ENCODE results near the gene SAMD3.
"Not testable (repeated sequence)": the region's sequence is repeated elsewhere in the genome, so short reads cannot be mapped to it uniquely, and the experiment has no call there.

The SAMD3 gene

DNA sequence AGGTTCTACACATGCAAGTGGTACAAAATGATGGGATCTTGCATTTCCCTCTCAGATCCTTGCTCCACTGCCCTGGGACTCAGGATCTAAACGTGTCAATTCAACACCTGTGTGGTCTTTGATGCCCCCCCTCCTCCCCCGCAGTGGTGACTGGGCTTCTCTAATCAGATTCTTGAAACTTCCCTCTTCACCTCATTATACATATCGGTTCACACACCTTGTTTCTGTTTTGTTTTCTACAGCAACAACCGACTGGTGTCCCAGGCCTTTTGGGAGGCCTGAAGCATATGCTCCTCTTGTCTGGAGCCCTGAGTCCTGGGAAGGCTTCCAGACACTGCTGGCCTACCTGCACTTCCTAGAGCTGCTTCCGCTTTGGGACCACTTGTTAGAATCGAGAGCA lies 20.0 kb downstream of the SAMD3 start:
- Histone ChIP-seq H3K27ac (ENCODE audit: low read length) (no peak overlapping the region), H3K27me3 (ENCODE audit: insufficient read depth, low read length, poor library complexity) (peaks cover 18% of the 10 kb centered on the region), H4K20me1 (ENCODE audit: insufficient read depth, low read length) (no peaks in the 10 kb centered on the region), H2AFZ (ENCODE audit: low read depth, low read length) (no peak overlapping the region), H3K79me2 (ENCODE audit: insufficient read depth, low read length) (no peaks in the 10 kb centered on the region), H3K4me1 (ENCODE audit: insufficient read depth, low read length) (no peaks in the 10 kb centered on the region), H3K36me3 (ENCODE audit: insufficient read depth, low read length) (no peaks in the 10 kb centered on the region), H3K4me2 (ENCODE audit: insufficient read depth, low read length) (no peak overlapping the region), H3K9ac (ENCODE audit: low read depth, low read length) (no peak overlapping the region), H3K4me3 (ENCODE audit: low read depth in 1 of 2, low read length in 2 of 2) (no peak overlapping the region), H3K9me3 (ENCODE audit: insufficient read depth, low read length, severe bottlenecking) (no peaks in the 10 kb centered on the region)
- DNase-seq, result no peak
- ATAC-seq (ENCODE audit: insufficient read depth, low read depth), result no peak
- TF ChIP-seq CTCF (IDR thresholded peaks at IDR 0.05; ENCODE audit: borderline replicate concordance, extremely low read depth, low read length, poor library complexity, severe bottlenecking), result no peak
- no peak for TF ChIP-seq EZH2 (IDR thresholded peaks at IDR 0.05; ENCODE audit: borderline replicate concordance, low read depth, low read length, severe bottlenecking)

DNA sequence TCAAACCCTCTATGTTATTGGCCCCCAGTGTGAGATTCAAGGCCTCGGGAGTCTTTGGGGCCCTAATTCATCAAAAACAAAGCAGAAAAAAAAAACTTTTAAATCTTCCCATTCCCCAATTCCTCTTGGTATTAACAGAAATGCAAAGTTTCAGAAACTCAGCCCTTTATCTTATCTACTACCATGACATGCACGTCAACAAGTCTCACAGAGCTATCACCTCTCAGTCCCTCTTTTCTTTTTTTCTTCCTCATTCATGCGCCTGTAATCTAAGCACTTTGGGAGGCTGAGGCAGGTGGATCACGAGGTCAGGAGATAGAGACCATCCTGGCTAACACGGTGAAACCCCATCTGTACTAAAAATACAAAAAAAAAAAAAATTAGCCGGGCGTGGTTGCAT lies 22.7 kb downstream of the SAMD3 start:
- TF ChIP-seq CTCF (IDR thresholded peaks at IDR 0.05; ENCODE audit: borderline replicate concordance, extremely low read depth, low read length, poor library complexity, severe bottlenecking) (no peak), EZH2 (IDR thresholded peaks at IDR 0.05; ENCODE audit: borderline replicate concordance, low read depth, low read length, severe bottlenecking) (no peak)
- ATAC-seq (ENCODE audit: insufficient read depth, low read depth) (no peak), DNase-seq (no peak)
- Histone ChIP-seq H3K27ac (ENCODE audit: low read length) (no peak overlapping the region), H4K20me1 (ENCODE audit: insufficient read depth, low read length) (no peaks in the 10 kb centered on the region), H3K4me3 (ENCODE audit: low read depth in 1 of 2, low read length in 2 of 2) (no peak overlapping the region), H2AFZ (ENCODE audit: low read depth, low read length) (no peak overlapping the region), H3K9me3 (ENCODE audit: insufficient read depth, low read length, severe bottlenecking) (no peaks in the 10 kb centered on the region), H3K4me2 (ENCODE audit: insufficient read depth, low read length) (no peak overlapping the region), H3K27me3 (ENCODE audit: insufficient read depth, low read length, poor library complexity) (peaks cover 18% of the 10 kb centered on the region), H3K79me2 (ENCODE audit: insufficient read depth, low read length) (no peaks in the 10 kb centered on the region), H3K36me3 (ENCODE audit: insufficient read depth, low read length) (no peaks in the 10 kb centered on the region), H3K9ac (ENCODE audit: low read depth, low read length) (no peak overlapping the region), H3K4me1 (ENCODE audit: insufficient read depth, low read length) (no peaks in the 10 kb centered on the region)

GRCh38 chr6:130198483-130199035 lies 24.2 kb downstream of the SAMD3 start:
- ATAC-seq (ENCODE audit: insufficient read depth, low read depth), result no peak
- no peaks in the 10 kb centered on the region for H3K36me3 ChIP-seq (ENCODE audit: insufficient read depth, low read length)
- H3K79me2 ChIP-seq (ENCODE audit: insufficient read depth, low read length), result no peaks in the 10 kb centered on the region
- peaks cover 18% of the 10 kb centered on the region for H3K27me3 ChIP-seq (ENCODE audit: insufficient read depth, low read length, poor library complexity)
- no peak for DNase-seq
- no peak overlapping the region for H3K4me2 ChIP-seq (ENCODE audit: insufficient read depth, low read length)
- no peaks in the 10 kb centered on the region for H3K9me3 ChIP-seq (ENCODE audit: insufficient read depth, low read length, severe bottlenecking)
- H3K4me1 ChIP-seq (ENCODE audit: insufficient read depth, low read length), result no peaks in the 10 kb centered on the region
- H3K27ac ChIP-seq (ENCODE audit: low read length), result no peak overlapping the region
- no peak overlapping the region for H3K9ac ChIP-seq (ENCODE audit: low read depth, low read length)
- H2AFZ ChIP-seq (ENCODE audit: low read depth, low read length), result no peak overlapping the region
- no peak overlapping the region for H3K4me3 ChIP-seq (ENCODE audit: low read depth in 1 of 2, low read length in 2 of 2)
- no peak for TF ChIP-seq EZH2 (IDR thresholded peaks at IDR 0.05; ENCODE audit: borderline replicate concordance, low read depth, low read length, severe bottlenecking)
- no peak for TF ChIP-seq CTCF (IDR thresholded peaks at IDR 0.05; ENCODE audit: borderline replicate concordance, extremely low read depth, low read length, poor library complexity, severe bottlenecking)
- H4K20me1 ChIP-seq (ENCODE audit: insufficient read depth, low read length), result no peaks in the 10 kb centered on the region

DNA sequence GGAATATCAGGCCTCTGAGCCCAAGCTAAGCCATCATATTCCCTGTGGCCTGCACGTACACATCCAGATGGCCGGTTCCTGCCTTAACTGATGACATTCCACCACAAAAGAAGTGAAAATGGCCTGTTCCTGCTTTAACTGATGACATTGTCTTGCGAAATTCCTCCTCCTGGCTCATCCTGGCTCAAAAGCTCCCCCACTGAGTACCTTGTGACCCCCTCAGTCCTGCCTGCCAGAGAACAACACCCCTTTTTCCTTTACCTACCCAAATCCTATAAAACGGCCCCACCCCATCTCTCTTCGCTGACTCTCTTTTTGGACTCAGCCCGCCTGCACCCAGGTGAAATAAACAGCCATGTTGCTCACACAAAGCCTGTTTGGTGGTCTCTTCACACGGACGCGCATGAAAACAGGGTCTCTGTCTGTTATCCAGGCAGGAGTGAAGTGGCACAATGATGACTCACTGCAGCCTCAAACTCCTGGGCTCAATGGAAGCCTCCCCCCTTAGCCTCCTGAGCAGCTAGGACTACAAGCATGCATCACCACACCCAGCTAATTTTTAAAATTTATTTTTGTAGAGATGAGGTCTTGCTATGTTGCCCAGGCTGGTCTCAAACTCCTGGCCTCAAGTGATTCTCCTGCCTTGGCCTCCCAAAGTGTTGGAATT lies 24.8 kb downstream of the SAMD3 start:
- ATAC-seq (ENCODE audit: insufficient read depth, low read depth), result not testable (repeated sequence)

GRCh38 chr6:130194434-130194833 lies 28.3 kb downstream of the SAMD3 start:
- H3K27ac ChIP-seq (ENCODE audit: low read length); ATAC-seq (ENCODE audit: insufficient read depth, low read depth); H3K79me2 ChIP-seq (ENCODE audit: insufficient read depth, low read length); H3K36me3 ChIP-seq (ENCODE audit: insufficient read depth, low read length); H2AFZ ChIP-seq (ENCODE audit: low read depth, low read length); DNase-seq; H3K4me2 ChIP-seq (ENCODE audit: insufficient read depth, low read length); H4K20me1 ChIP-seq (ENCODE audit: insufficient read depth, low read length); H3K9ac ChIP-seq (ENCODE audit: low read depth, low read length); H3K4me3 ChIP-seq (ENCODE audit: low read depth in 1 of 2, low read length in 2 of 2); H3K4me1 ChIP-seq (ENCODE audit: insufficient read depth, low read length); H3K9me3 ChIP-seq (ENCODE audit: insufficient read depth, low read length, severe bottlenecking): not testable (repeated sequence)
- H3K27me3 ChIP-seq (ENCODE audit: insufficient read depth, low read length, poor library complexity), result peaks cover 15% of the 10 kb centered on the region

More for the DNA sequence above, 24.8 kb downstream of the SAMD3 start:
- H3K79me2 ChIP-seq (ENCODE audit: insufficient read depth, low read length); H4K20me1 ChIP-seq (ENCODE audit: insufficient read depth, low read length); DNase-seq; H3K4me1 ChIP-seq (ENCODE audit: insufficient read depth, low read length); H3K4me2 ChIP-seq (ENCODE audit: insufficient read depth, low read length); H2AFZ ChIP-seq (ENCODE audit: low read depth, low read length); H3K9ac ChIP-seq (ENCODE audit: low read depth, low read length); H3K4me3 ChIP-seq (ENCODE audit: low read depth in 1 of 2, low read length in 2 of 2); H3K9me3 ChIP-seq (ENCODE audit: insufficient read depth, low read length, severe bottlenecking); H3K27ac ChIP-seq (ENCODE audit: low read length); H3K36me3 ChIP-seq (ENCODE audit: insufficient read depth, low read length): not testable (repeated sequence)
- H3K27me3 ChIP-seq (ENCODE audit: insufficient read depth, low read length, poor library complexity), result peaks cover 18% of the 10 kb centered on the region

Data from DND-41 (cell line).